ENCODE measurements around the gene OPRD1. TPM values are rescaled to one million over a fixed set of nuclear protein-coding genes. Genes with fewer than 3 reads are reported as not detected.
"Not testable (repeated sequence)": the region's sequence is repeated elsewhere in the genome, so short reads cannot be mapped to it uniquely, and the experiment has no call there.

Gene OPRD1
- total RNA-seq, 1 donor = not detected

- no peak for DNase-seq (ENCODE audit: low read depth)
- TF ChIP-seq CTCF (IDR thresholded peaks at IDR 0.05; ENCODE audit: insufficient read depth, low read length) = no peak
- H3K4me3 ChIP-seq (ENCODE audit: low read depth, low read length) = no peak overlapping the region
Observed at GRCh38 chr1:28812669-28813468, 899 bp downstream of the OPRD1 start.

- H3K4me3 ChIP-seq (ENCODE audit: low read depth, low read length) = no peak overlapping the region
- TF ChIP-seq CTCF (IDR thresholded peaks at IDR 0.05; ENCODE audit: insufficient read depth, low read length) = no peak
- no peak for DNase-seq (ENCODE audit: low read depth)
Observed at GRCh38 chr1:28813931-28814465, 2.0 kb downstream of the OPRD1 start.

- H3K4me3 ChIP-seq (ENCODE audit: low read depth, low read length) = no peak overlapping the region
- DNase-seq (ENCODE audit: low read depth) = no peak
- no peak for TF ChIP-seq CTCF (IDR thresholded peaks at IDR 0.05; ENCODE audit: insufficient read depth, low read length)
Observed at GRCh38 chr1:28815533-28816185, 3.7 kb downstream of the OPRD1 start.

- H3K4me3 ChIP-seq (ENCODE audit: low read depth, low read length) = no peak overlapping the region
- no peak for DNase-seq (ENCODE audit: low read depth)
- no peak for TF ChIP-seq CTCF (IDR thresholded peaks at IDR 0.05; ENCODE audit: insufficient read depth, low read length)
Observed at GRCh38 chr1:28817133-28817532, 5.2 kb downstream of the OPRD1 start.

GRCh38 chr1:28819020-28819419 is 7.0 kb downstream of the OPRD1 start:
- TF ChIP-seq CTCF (IDR thresholded peaks at IDR 0.05; ENCODE audit: insufficient read depth, low read length) = no peak
- H3K4me3 ChIP-seq (ENCODE audit: low read depth, low read length) = no peak overlapping the region
- DNase-seq (ENCODE audit: low read depth) = no peak

- no peak for TF ChIP-seq CTCF (IDR thresholded peaks at IDR 0.05; ENCODE audit: insufficient read depth, low read length)
- no peak for DNase-seq (ENCODE audit: low read depth)
- H3K4me3 ChIP-seq (ENCODE audit: low read depth, low read length) = no peak overlapping the region
Observed at GRCh38 chr1:28822799-28823198, 10.8 kb downstream of the OPRD1 start.

- not testable (repeated sequence) for H3K4me3 ChIP-seq (ENCODE audit: low read depth, low read length); DNase-seq (ENCODE audit: low read depth)
Observed at GRCh38 chr1:28824061-28824460, 12.1 kb downstream of the OPRD1 start.

GRCh38 chr1:28828227-28828858 is 16.4 kb downstream of the OPRD1 start:
- DNase-seq (ENCODE audit: low read depth); H3K4me3 ChIP-seq (ENCODE audit: low read depth, low read length): not testable (repeated sequence)
